ENCODE measurements around the gene ADD3.

Gene ADD3

DNA sequence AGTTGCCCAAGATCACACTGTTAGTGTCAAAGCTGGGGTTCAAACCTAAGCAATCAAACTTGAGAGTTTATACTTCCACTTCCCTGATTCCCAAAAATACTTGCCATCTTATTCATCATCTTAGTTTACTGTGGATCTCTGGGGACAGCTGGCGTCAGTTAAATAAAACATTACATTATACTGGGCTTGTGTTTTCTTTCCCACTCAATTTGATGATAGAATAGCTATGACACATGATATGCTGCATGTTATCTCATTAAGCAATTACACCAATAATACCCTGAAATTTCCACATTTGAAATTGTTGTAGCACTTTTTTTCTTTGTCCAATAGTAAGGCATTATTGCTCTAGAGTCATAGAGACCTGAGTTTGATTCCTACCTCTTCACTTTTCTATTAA, 136.7 kb downstream of the ADD3 start:
- H3K4me3 ChIP-seq (ENCODE audit: low read depth, low read length), result no peak overlapping the region
- TF ChIP-seq, protein P1, sequence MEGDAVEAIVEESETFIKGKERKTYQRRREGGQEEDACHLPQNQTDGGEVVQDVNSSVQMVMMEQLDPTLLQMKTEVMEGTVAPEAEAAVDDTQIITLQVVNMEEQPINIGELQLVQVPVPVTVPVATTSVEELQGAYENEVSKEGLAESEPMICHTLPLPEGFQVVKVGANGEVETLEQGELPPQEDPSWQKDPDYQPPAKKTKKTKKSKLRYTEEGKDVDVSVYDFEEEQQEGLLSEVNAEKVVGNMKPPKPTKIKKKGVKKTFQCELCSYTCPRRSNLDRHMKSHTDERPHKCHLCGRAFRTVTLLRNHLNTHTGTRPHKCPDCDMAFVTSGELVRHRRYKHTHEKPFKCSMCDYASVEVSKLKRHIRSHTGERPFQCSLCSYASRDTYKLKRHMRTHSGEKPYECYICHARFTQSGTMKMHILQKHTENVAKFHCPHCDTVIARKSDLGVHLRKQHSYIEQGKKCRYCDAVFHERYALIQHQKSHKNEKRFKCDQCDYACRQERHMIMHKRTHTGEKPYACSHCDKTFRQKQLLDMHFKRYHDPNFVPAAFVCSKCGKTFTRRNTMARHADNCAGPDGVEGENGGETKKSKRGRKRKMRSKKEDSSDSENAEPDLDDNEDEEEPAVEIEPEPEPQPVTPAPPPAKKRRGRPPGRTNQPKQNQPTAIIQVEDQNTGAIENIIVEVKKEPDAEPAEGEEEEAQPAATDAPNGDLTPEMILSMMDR (IDR thresholded peaks at IDR 0.05; ENCODE audit: low read depth, low read length), result no peak

DNA sequence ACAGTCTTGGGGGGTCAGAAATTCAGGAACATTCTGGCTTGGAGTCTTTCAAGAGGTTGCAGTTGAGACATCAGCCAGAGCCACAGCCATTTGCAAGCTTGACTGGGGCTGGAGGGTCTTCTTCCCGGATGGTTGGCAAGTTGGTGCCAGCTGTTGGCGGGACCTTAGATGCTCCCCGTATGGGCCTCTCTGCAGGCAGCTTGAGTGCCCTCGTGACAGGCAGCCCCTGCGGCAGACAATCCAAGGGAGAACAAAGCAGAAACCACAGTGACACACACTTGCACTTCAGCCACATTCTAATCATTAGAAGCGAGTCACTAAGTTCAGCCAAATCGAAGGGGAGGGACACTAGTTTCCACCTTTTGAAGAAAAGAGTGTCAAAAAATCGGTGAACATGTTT, 140.2 kb downstream of the ADD3 start:
- no peak overlapping the region for H3K4me3 ChIP-seq (ENCODE audit: low read depth, low read length)
- TF ChIP-seq, protein P1 (IDR thresholded peaks at IDR 0.05; ENCODE audit: low read depth, low read length), result no peak

GRCh38 chr10:110149259-110149658, 141.5 kb downstream of the ADD3 start:
- no peak overlapping the region for H3K4me3 ChIP-seq (ENCODE audit: low read depth, low read length)
- TF ChIP-seq, protein P1 (IDR thresholded peaks at IDR 0.05; ENCODE audit: low read depth, low read length), result no peak

GRCh38 chr10:110150046-110150445, 142.3 kb downstream of the ADD3 start:
- TF ChIP-seq, protein P1 (IDR thresholded peaks at IDR 0.05; ENCODE audit: low read depth, low read length), result no peak

GRCh38 chr10:110150981-110151380, 143.2 kb downstream of the ADD3 start:
- TF ChIP-seq, protein P1 (IDR thresholded peaks at IDR 0.05; ENCODE audit: low read depth, low read length), result no peak
- H3K4me3 ChIP-seq (ENCODE audit: low read depth, low read length), result no peak overlapping the region

More at GRCh38 chr10:110150046-110150445, 142.3 kb downstream of the ADD3 start:
- H3K4me3 ChIP-seq (ENCODE audit: low read depth, low read length), result no peak overlapping the region

DNA sequence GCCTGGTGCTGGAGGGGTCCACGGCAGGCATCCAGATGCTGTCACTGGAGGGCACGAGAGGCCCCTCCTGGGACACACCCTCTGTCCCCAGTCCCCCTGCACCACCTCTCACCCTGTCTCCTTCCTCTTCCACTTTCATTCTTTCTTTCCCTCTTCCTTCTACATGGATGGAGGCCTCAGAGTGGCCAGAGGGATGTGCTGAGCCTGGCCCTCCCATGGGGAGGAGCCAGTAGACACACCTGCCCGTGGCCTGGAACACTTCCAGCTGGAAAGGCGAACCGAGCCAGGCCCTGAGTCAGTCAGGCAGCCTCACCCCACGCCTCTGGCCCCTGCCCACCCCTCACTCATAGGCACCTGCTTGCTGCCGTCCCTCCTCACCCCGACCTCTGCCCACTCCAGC, 143.7 kb downstream of the ADD3 start:
- no peak overlapping the region for H3K4me3 ChIP-seq (ENCODE audit: low read depth, low read length)
- TF ChIP-seq, protein P1 (IDR thresholded peaks at IDR 0.05; ENCODE audit: low read depth, low read length), result no peak

DNA sequence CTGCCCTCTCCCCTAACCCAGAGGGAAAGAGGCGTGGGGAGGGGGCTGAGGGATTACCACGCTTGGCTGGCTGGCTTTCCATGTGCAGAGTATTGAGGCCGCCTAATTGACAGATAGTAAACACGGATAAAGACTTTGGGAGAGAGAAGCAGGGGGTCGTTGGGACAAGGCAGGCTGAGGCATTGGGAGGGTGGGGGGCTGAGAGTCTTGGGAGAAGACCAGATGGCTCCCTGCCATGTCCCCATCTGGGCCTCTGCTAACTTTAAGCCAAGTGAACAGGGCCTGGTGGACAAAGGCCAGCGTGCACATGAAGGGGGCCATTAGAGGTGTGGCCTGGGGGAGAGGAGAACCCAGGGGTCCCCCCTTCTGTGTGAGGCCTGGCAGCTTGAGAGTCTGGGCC, 144.2 kb downstream of the ADD3 start:
- no peak overlapping the region for H3K4me3 ChIP-seq (ENCODE audit: low read depth, low read length)
- TF ChIP-seq, protein P1 (IDR thresholded peaks at IDR 0.05; ENCODE audit: low read depth, low read length), result no peak

All from WI38 (cell line).